ENCODE data around the gene BABAM1. TPM values are rescaled to one million over a fixed set of nuclear protein-coding genes. Genes with fewer than 3 reads are reported as not detected.

Gene BABAM1
- total RNA-seq, 1 donor from 2014 or later: 58.4 TPM

- peaks cover 20% of the 10 kb centered on the region for H3K4me1 ChIP-seq
- H3K4me3 ChIP-seq: peak within 1 kb of the TSS; percentile 49
- no peak within 1 kb of the TSS for H3K27ac ChIP-seq
- peaks cover 28% of the 10 kb centered on the region for H3K36me3 ChIP-seq
- DNase-seq (peak; percentile 78), ATAC-seq (peak; percentile 41 to 54)
- intact Hi-C loops (cut with DNase I): loop anchor here (10.0 kb wide), 1 partner anchor 207 kb away; the partner anchor contains the start of genes HAUS8 and MYO9B
- no peaks in the 10 kb centered on the region for H3K9me3 ChIP-seq
- TF ChIP-seq CTCF (IDR thresholded peaks at IDR 0.05): no peak
- peaks cover 20% of the 10 kb centered on the region for H3K27me3 ChIP-seq (ENCODE audit: low read depth)
These were observed 14.4 kb downstream of the BABAM1 start, which contains the start of gene ANKLE1 for GRCh38 chr19:17281391-17282304. ANKLE1 (plus strand) TSS chr19:17281901; CDS start chr19:17281921, 20 bp downstream.

- ATAC-seq: peak; percentile 96 to 97
- no peak overlapping the region for H3K27ac ChIP-seq
- H3K27me3 ChIP-seq (ENCODE audit: low read depth): peaks cover 20% of the 10 kb centered on the region
- peak; percentile 90 for DNase-seq
- H3K4me1 ChIP-seq: peaks cover 20% of the 10 kb centered on the region
- TF ChIP-seq CTCF (IDR thresholded peaks at IDR 0.05): peak; percentile 96
- H3K9me3 ChIP-seq: no peaks in the 10 kb centered on the region
- intact Hi-C loops (cut with DNase I): loop anchor here (10.0 kb wide), 1 partner anchor 208 kb away; the partner anchor contains the start of genes HAUS8 and MYO9B
- H3K36me3 ChIP-seq: peaks cover 18% of the 10 kb centered on the region
- H3K4me3 ChIP-seq: peak overlapping the region; percentile 49
These were observed 15.4 kb downstream of the BABAM1 start for GRCh38 chr19:17282488-17283125.

- Histone ChIP-seq H3K4me1 (peaks cover 20% of the 10 kb centered on the region), H3K4me3 (no peak overlapping the region), H3K27me3 (ENCODE audit: low read depth) (peaks cover 20% of the 10 kb centered on the region), H3K36me3 (peaks cover 10% of the 10 kb centered on the region), H3K9me3 (no peaks in the 10 kb centered on the region), H3K27ac (no peak overlapping the region)
- no peak for TF ChIP-seq CTCF (IDR thresholded peaks at IDR 0.05)
- ATAC-seq (no peak), DNase-seq (no peak)
- intact Hi-C loops (cut with DNase I): loop anchor here (10.0 kb wide), 1 partner anchor 209 kb away; the partner anchor contains the start of genes HAUS8 and MYO9B
These were observed 16.3 kb downstream of the BABAM1 start for GRCh38 chr19:17283504-17283996.

GRCh38 chr19:17285415-17286135, 18.3 kb downstream of the BABAM1 start:
- intact Hi-C loops (cut with DNase I): loop anchor here (10.0 kb wide), 1 partner anchor 211 kb away; the partner anchor contains the start of genes HAUS8 and MYO9B
- H3K9me3 ChIP-seq: no peaks in the 10 kb centered on the region
- H3K36me3 ChIP-seq: no peaks in the 10 kb centered on the region
- no peak for ATAC-seq
- TF ChIP-seq CTCF (IDR thresholded peaks at IDR 0.05): no peak
- no peak for DNase-seq
- H3K4me3 ChIP-seq: no peak overlapping the region
- peaks cover 20% of the 10 kb centered on the region for H3K4me1 ChIP-seq
- H3K27me3 ChIP-seq (ENCODE audit: low read depth): peaks cover 19% of the 10 kb centered on the region
- H3K27ac ChIP-seq: no peak overlapping the region

GRCh38 chr19:17286263-17286662, 19.0 kb downstream of the BABAM1 start:
- Histone ChIP-seq H3K27me3 (ENCODE audit: low read depth) (peaks cover 14% of the 10 kb centered on the region), H3K27ac (no peak overlapping the region), H3K9me3 (no peaks in the 10 kb centered on the region), H3K4me1 (peaks cover 16% of the 10 kb centered on the region), H3K36me3 (no peaks in the 10 kb centered on the region), H3K4me3 (no peak overlapping the region)
- intact Hi-C loops (cut with DNase I): loop anchor here (10.0 kb wide), 1 partner anchor 211 kb away; the partner anchor contains the start of genes HAUS8 and MYO9B
- TF ChIP-seq CTCF (IDR thresholded peaks at IDR 0.05): no peak
- ATAC-seq: no peak
- no peak for DNase-seq
